GM18868 (cell line): ENCODE results near the gene TAPBPL.
"Not testable (repeated sequence)": the region's sequence is repeated elsewhere in the genome, so short reads cannot be mapped to it uniquely, and the experiment has no call there.

ENCODE experiments used
- ATAC-seq: cut with Tn5 transposase; IDR thresholded peaks from one replicate; pipeline ENCODE4 v1.9.1; 2021; ENCODE audit warnings: mild to moderate bottlenecking, moderate library complexity; ENCODE audit not compliant: unreplicated experiment

TAPBPL gene

GRCh38 chr12:6489449-6489848 lies 37.6 kb downstream of the TAPBPL start:
- ATAC-seq: no peak

DNA sequence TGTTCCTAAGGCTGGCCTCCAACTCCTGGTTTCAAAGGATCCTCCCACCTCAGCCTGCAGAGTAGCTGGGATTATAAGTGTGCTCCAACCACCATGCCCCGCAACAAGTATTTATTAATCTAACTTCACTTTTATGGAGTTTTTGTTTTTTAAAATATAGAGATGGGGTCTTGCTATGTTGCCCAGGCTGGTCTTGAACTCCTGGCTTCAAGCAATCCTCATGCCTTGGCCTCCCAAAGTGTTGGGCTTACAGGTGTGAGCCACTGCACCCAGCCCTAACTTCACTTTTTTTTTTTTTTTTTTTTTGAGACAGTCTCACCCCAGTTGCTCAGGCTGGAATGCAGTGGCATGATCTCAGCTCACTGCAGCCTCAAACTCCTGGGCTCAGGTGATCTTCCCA lies 38.8 kb downstream of the TAPBPL start:
- not testable (repeated sequence) for ATAC-seq

- peak; percentile 81 for ATAC-seq
Measured at GRCh38 chr12:6492838-6493496, 41.1 kb downstream of the TAPBPL start, which contains the start of gene MRPL51. Gene MRPL51, minus strand, starts transcription at chr12:6493262. Its CDS starts 126 bp downstream, at chr12:6493136.

DNA sequence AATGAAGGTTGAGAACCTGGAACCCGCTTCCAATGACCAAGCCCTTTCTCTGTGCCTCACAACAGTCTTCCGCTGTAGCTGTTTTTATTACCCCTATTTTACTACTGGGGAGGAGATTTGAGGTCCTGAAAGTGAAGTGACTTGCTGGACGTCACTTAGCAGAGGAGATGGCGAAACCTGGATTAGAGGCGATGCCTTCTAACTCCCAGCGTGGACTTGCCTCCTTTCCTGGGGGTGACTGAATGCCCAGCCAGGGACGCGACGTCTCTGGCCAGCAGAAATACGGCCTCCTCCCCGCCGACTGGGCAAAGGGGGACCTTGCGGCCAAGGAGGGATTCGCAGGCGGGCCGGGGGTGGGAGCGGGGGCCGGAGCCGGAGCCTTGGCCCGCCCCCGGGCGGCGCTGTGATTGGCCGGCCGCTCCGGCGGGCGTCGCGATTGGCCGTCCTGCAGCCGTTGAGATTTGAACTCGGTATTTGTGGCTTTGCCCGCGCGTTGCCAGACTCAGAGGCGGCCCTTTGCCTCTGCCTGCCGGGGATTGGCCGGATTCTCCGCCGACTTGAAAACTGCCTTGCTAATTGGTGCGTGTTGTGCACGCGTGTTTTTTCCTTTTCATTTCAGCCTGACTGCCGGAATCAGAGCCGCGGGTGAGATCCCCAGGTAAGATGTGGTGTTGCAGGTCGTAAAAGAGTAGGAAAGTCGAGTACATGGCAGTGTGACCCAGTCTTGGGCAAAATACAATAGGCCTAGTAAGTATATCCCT lies 41.8 kb downstream of the TAPBPL start, which contains the start of gene NCAPD2:
NCAPD2 (plus strand) TSS at position 606 of the 761 bp plus-strand sequence. CDS start 997 bp downstream, outside the sequence.
- ATAC-seq: peak; percentile 77

- ATAC-seq: peak; percentile 30
Measured at GRCh38 chr12:6494258-6494743, 42.5 kb downstream of the TAPBPL start.

DNA sequence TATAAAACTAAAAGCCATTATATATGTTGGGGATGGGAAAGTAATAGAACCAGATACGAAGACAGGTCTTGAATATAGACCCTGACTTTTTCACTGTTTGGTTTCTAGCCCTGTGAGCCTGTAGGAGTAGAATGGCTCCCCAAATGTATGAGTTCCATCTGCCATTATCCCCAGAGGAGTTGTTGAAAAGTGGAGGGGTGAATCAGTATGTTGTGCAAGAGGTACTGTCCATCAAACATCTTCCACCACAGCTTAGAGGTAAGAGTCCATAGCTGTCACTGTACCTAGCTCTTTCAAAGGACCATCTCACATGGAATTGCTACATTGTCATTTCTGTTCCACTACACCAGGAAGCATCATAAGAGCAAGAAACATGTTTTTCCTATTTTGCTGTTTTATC lies 43.1 kb downstream of the TAPBPL start:
- ATAC-seq: no peak

DNA sequence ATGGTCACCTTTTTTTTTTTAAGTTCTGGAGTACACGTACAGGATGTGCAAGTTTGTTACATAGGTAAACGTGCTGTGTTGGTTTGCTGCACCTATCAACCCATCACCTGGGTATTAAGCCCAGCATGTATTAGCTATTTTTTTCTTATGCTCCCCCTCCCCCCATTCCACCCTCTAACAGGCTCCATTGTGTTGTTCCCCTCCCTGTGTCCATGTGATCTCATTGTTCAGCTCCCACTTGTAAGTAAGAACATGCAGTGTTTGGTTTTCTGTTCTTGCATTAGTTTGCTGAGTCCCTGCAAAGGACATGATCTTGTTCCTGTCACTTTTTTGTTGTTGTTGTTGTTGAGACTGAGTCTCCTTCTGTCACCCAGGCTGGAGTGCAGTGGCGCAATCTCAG lies 45.4 kb downstream of the TAPBPL start:
- ATAC-seq: not testable (repeated sequence)

GRCh38 chr12:6500466-6500865 lies 48.6 kb downstream of the TAPBPL start:
- no peak for ATAC-seq

DNA sequence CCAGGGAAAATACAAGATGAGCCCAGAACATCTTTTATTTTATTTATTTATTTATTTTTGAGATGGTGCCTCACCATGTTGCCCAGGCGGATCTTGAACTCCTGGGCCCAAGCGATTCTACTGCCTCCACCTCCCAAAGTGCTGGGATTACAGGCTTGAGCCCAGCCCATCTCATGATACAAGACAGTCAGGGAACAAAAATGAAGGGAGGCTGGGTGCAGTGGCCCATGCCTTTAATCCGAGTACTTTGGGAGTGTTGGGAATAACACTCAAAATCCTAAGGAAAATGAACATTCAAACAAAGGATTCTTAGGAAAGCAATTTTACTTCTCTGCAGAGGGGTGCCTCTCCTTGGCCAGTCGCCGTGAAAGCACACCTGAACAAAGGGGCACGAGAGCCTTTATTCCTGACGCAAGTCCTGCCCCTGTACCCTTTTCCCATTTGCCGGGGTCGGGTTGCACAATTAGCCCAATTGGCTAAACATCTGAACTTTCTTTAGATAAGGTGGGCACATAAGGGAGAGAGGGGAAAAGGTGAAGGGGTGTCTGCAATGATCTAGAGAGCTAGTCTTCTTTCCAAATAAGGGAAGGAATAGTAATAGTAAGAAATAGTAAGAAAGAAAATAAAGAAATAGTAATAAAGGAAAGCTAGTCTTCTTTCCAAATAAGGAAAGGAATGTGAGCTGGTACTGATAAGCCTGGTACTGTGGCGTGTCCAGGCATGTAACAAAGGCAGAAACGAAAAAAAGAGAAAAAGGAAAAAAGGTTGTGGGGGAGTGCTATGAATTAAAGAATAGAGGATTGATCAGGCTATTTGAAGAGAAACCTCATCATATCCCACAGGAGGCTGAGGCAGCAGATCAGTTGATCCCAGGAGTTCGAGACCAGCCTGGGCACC lies 55.5 kb downstream of the TAPBPL start:
- ATAC-seq: no peak

- no peak for ATAC-seq
Measured at GRCh38 chr12:6508087-6508486, 56.2 kb downstream of the TAPBPL start.
